GM12875 (cell line): ENCODE measurements around the gene KIF4B.
A peak's percentile ranks its signal among the peaks of the same experiment; 100 is the strongest.

Source experiments
- H3K4me3 ChIP-seq: one replicate; pipeline ENCODE4 v1.5.1; 2011; ENCODE audit warnings: low read depth, low read length, control low read depth
- TF ChIP-seq, protein P1 (sequence below): IDR thresholded peaks from 2 replicates; pipeline ENCODE4 v1.5.1; 2011; ENCODE audit warnings: low read depth, mild to moderate bottlenecking, control low read depth, inconsistent platforms, low read length, moderate library complexity, borderline replicate concordance; ENCODE audit not compliant: insufficient read depth

Gene KIF4B, protein sequence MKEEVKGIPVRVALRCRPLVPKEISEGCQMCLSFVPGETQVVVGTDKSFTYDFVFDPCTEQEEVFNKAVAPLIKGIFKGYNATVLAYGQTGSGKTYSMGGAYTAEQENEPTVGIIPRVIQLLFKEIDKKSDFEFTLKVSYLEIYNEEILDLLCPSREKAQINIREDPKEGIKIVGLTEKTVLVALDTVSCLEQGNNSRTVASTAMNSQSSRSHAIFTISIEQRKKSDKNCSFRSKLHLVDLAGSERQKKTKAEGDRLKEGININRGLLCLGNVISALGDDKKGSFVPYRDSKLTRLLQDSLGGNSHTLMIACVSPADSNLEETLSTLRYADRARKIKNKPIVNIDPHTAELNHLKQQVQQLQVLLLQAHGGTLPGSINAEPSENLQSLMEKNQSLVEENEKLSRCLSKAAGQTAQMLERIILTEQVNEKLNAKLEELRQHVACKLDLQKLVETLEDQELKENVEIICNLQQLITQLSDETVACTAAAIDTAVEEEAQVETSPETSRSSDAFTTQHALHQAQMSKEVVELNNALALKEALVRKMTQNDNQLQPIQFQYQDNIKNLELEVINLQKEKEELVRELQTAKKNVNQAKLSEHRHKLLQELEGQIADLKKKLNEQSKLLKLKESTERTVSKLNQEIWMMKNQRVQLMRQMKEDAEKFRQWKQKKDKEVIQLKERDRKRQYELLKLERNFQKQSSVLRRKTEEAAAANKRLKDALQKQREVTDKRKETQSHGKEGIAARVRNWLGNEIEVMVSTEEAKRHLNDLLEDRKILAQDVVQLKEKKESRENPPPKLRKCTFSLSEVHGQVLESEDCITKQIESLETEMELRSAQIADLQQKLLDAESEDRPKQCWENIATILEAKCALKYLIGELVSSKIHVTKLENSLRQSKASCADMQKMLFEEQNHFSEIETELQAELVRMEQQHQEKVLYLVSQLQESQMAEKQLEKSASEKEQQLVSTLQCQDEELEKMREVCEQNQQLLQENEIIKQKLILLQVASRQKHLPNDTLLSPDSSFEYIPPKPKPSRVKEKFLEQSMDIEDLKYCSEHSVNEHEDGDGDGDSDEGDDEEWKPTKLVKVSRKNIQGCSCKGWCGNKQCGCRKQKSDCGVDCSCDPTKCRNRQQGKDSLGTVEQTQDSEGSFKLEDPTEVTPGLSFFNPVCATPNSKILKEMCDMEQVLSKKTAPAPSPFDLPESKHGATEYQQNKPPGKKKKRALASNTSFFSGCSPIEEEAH

DNA sequence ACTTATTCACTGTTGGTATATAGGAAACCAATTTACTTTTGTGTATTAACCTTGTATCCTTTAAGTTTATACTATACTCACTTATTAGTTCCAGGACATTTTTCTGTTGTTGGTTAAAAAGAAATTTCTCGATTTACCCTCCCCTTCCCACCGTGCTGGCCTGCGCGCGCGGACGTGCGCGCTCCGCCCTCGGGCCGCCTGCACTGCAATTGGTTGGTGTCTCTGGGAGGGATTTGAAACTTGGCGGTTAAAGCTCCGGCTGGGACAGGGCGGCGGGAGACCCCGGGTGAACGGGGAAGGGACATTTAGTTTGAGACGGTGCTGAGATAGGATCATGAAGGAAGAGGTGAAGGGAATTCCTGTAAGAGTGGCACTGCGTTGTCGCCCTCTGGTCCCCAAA is at the start of gene KIF4B:
TSS of gene KIF4B (plus strand) at position 230 of the 400 bp plus-strand sequence. CDS start at position 335, 105 bp downstream.
- no peak within 1 kb of the TSS for H3K4me3 ChIP-seq
- TF ChIP-seq, protein P1, sequence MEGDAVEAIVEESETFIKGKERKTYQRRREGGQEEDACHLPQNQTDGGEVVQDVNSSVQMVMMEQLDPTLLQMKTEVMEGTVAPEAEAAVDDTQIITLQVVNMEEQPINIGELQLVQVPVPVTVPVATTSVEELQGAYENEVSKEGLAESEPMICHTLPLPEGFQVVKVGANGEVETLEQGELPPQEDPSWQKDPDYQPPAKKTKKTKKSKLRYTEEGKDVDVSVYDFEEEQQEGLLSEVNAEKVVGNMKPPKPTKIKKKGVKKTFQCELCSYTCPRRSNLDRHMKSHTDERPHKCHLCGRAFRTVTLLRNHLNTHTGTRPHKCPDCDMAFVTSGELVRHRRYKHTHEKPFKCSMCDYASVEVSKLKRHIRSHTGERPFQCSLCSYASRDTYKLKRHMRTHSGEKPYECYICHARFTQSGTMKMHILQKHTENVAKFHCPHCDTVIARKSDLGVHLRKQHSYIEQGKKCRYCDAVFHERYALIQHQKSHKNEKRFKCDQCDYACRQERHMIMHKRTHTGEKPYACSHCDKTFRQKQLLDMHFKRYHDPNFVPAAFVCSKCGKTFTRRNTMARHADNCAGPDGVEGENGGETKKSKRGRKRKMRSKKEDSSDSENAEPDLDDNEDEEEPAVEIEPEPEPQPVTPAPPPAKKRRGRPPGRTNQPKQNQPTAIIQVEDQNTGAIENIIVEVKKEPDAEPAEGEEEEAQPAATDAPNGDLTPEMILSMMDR, result no peak

DNA sequence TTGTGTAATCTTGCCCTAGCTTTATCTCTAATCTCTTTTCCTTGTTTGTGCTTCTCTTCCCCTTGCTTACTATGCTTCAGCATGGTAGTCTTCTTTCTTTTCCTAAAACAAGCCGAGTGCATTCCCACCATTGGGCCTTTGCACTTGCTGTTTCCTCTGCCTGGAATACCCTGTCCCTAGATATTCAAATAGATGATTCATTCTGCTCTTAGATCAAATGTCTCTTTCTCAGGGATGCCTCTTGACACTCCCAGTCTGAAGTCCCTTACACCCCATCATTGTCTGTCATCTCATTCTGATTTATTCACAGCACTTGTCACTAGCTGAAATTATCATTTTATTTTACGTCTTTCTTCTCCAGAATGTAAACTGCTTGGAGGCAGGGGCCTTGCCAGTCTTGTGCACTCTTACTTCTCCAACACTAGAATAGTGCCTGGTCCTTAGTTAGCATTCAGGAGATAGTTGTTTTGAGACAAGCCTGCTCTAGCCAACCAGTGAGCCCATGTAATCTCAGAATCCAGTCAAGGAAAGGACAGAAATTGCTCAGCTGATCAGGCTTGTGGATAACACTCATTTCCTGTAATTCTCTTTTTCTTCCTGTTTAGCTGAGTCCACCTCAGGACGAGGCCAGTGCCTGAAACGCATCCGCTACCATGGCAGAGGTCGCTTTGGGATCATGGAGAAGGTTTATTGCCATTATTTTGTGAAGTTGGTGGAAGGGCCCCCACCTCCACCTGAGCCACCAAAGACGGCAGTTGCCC is 47.3 kb upstream of the KIF4B start:
- TF ChIP-seq, protein P1, result no peak
- no peak overlapping the region for H3K4me3 ChIP-seq

DNA sequence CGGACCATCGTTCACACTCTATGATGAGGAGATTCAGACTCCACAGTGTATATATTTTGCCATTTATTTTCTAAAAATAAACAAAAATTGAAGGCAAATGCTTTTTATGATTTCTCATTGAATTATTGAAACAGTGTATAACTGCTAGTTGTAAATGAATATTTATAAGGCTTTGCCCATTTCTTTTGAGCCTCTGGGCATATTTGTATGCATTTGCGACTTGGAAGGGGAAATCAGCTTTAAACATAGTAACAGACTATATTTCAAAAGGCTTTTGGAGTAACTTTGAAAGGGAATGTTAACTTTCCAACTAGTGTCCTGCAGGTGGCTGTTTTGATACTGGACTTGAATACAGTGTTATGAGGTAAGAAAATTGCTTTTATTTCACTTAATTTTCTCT is 46.7 kb upstream of the KIF4B start:
- H3K4me3 ChIP-seq, result no peak overlapping the region
- TF ChIP-seq, protein P1, result no peak

DNA sequence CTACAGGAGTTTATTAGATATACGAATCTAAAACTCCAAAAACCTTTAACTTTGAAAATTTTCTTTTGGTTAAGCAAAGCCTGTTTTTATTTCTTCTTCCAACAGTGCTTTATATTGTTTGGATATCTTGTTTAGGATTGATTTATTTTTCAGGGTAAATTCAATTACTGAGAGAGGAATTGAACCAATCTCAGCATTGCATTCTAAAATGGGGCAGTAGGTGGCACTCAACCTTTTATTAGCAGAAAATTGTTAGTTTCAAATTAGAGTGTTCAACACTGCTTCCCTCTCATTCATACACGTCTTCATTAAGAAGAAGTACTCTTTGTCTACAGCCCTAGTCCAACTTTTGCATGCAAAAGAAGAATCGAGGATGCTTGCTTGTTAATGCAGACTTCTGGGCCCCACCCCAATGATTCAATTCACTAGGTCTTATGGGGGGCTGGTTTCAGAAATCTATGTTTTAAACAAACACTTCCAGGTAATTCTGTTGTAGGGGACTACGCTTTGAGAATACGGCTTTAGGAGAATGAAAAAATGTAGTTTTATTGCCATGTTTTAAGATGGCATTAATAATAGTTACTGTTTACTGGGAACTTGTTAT is 46.0 kb upstream of the KIF4B start:
- TF ChIP-seq, protein P1, result peak; percentile 34; the same call in 1 of the 2 replicates
- no peak overlapping the region for H3K4me3 ChIP-seq

DNA sequence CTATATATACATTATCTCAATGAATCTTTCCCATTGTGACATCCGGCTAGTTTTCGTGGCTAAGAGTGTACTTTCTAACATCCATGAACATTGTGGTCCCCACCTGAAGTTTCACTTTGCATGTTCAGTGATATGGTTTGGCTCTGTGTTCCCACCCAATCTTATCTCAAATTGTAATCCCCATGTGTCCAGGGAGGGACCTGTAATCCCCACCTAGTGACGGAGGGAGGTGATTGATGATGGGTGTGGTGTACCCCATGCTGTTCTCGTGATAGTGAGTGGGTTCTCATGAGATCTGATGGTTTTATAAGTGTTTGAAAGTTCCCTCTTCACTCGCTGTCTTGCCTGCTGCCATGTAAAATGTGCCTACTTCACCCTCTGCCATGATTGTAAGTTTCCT is 44.6 kb upstream of the KIF4B start:
- TF ChIP-seq, protein P1, result no peak
- no peak overlapping the region for H3K4me3 ChIP-seq

DNA sequence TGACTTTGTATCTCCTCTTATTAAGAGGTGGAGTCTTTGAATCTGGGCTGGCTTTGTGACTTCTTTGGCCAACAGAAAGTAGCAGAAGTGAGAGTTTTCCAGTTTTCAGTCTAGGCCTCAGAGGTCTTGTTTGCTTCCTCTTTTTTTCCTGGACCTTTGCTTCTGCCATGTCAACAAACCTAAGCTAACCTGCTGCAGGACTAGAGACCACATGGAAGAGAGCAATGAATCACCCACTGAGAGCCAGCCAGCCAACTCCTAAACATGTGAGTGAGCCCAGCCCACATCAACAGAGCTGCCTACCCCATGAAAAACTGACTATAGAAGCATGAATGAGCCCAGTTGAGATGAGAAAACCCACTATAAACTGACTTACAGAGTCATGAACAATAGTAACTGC is 42.8 kb upstream of the KIF4B start:
- TF ChIP-seq, protein P1, result no peak
- no peak overlapping the region for H3K4me3 ChIP-seq
